COR-L47 (cell line): ENCODE results near the gene RHOC.

Source experiments
- DNase-seq: peaks from one replicate; lab custom pipeline; 2025; lab: John Stamatoyannopoulos, UW

The RHOC gene

GRCh38 chr1:112677501-112677900 is 29.4 kb downstream of the RHOC start:
- no peak for DNase-seq

- DNase-seq: no peak
Observed at GRCh38 chr1:112676543-112676942, 30.4 kb downstream of the RHOC start.

GRCh38 chr1:112675728-112676381 is 31.1 kb downstream of the RHOC start:
- no peak for DNase-seq

- DNase-seq: peak; percentile 59
Observed at GRCh38 chr1:112674986-112675727, 31.8 kb downstream of the RHOC start.

GRCh38 chr1:112674440-112674985 is 32.4 kb downstream of the RHOC start, which contains the start of gene MOV10:
TSS of gene MOV10 (plus strand) at chr1:112674659. CDS start at chr1:112674913, 254 bp downstream.
- peak; percentile 63 for DNase-seq

- no peak for DNase-seq
Observed at GRCh38 chr1:112673592-112674439, 33.1 kb downstream of the RHOC start.

- no peak for DNase-seq
Observed at GRCh38 chr1:112672842-112673241, 34.1 kb downstream of the RHOC start.

- no peak for DNase-seq
Observed at GRCh38 chr1:112672009-112672408, 34.9 kb downstream of the RHOC start.

GRCh38 chr1:112666946-112667345 is 40.0 kb downstream of the RHOC start:
- no peak for DNase-seq

- DNase-seq: no peak
Observed at GRCh38 chr1:112665857-112666256, 41.1 kb downstream of the RHOC start.

GRCh38 chr1:112651205-112651604 is 55.7 kb downstream of the RHOC start:
- DNase-seq: no peak
